ENCODE data around the gene GPR55.

DNA sequence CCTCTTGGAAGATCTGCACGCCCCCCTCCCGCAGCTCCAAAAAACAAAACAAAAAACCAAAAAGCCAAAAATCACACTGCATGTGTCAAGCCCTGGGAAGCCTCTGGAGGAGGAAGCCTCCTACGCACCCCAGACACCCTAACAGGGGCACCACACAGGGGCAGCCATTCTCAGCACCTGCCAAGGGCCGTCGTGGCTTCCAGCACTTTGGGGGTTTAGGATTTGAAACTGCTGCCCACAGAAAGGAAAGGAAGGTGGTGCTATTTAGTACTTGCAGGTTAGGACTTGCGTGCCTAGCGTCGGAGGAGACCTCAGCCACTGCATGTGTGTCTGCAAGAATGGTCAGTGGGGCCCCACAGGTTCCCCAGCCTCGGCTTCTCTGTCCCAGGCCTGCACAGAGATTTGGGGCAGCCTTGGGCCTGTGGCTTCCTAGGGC is 419 bp upstream of the GPR55 start:
- TF ChIP-seq, protein P1, sequence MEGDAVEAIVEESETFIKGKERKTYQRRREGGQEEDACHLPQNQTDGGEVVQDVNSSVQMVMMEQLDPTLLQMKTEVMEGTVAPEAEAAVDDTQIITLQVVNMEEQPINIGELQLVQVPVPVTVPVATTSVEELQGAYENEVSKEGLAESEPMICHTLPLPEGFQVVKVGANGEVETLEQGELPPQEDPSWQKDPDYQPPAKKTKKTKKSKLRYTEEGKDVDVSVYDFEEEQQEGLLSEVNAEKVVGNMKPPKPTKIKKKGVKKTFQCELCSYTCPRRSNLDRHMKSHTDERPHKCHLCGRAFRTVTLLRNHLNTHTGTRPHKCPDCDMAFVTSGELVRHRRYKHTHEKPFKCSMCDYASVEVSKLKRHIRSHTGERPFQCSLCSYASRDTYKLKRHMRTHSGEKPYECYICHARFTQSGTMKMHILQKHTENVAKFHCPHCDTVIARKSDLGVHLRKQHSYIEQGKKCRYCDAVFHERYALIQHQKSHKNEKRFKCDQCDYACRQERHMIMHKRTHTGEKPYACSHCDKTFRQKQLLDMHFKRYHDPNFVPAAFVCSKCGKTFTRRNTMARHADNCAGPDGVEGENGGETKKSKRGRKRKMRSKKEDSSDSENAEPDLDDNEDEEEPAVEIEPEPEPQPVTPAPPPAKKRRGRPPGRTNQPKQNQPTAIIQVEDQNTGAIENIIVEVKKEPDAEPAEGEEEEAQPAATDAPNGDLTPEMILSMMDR (IDR thresholded peaks at IDR 0.05) = no peak
- no peak for TF ChIP-seq EZH2 (IDR thresholded peaks at IDR 0.05; ENCODE audit: borderline replicate concordance, insufficient read depth, low read depth, low read length, poor library complexity, severe bottlenecking)

All from B cell (primary cell).